ENCODE results near the gene ADAMTS16. TPM values are rescaled to one million over a fixed set of nuclear protein-coding genes. Genes with fewer than 3 reads are reported as not detected.

Gene ADAMTS16
- total RNA-seq, 1 experiment from 2014 or later: 0.28 TPM

DNA sequence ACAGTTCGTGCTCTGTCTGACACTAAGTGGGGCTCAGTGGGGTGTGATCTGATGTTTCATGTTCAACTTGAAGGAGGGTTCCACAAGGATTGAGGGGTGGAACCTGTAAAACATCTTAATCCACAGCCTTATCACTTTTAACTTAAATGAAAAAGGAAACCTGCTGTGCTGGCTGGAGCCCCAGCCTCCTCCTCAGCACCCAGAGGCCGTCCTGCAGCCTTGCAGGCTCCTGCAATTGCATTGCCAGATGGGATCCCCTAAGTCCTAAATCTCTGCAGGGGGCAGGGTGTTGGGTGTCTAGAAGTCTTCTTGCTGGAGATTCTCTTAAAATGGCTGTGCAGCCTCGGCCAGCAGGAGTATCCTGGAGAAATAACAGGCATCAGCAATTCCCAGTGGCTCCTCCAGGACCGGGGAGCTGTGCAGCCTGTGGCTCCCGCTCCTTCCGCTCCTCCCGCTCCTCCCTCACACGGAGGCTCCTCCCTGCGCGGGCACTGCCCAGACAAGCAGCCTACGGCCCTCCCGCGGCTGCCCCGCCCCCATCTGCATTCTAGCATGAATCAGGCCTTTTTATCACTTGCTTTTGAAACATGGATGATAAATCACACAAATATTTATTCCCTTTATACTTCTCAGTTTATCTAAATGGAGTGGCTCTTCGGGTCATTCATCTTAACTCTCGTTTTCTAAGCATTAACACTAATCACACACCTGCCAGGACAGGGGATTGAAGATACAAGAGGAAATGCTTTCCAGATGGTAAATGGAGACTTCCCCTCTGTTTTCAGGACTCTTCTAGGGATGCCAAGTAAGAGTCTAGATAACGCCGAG, 131.0 kb downstream of the ADAMTS16 start:
- ChIA-PET POLR2A (ENCODE audit: low non-redundant PET) (interaction anchor here (0.5 kb wide), 1 partner anchor 151 kb away, joined by 3 read pairs; the partner anchor contains the start of gene ICE1), CTCF (no interaction called here)
- Histone ChIP-seq H3K27ac (ENCODE audit: low read depth, low read length, poor library complexity, severe bottlenecking) (peak overlapping the region; percentile 66), H3K36me3 (ENCODE audit: insufficient read depth, low read length, poor library complexity, severe bottlenecking) (no peaks in the 10 kb centered on the region), H3K9me3 (ENCODE audit: low read depth, low read length, poor library complexity, severe bottlenecking) (no peaks in the 10 kb centered on the region), H3K27me3 (replicated peaks; ENCODE audit: insufficient read depth, low read depth, low read length, poor library complexity) (no peaks in the 10 kb centered on the region), H3K4me3 (ENCODE audit: low read depth, low read length, poor library complexity, severe bottlenecking) (peak overlapping the region; percentile 31), H3K4me1 (ENCODE audit: insufficient read depth, low read length, poor library complexity, severe bottlenecking) (peaks cover 18% of the 10 kb centered on the region)
- TF ChIP-seq EZH2 (IDR thresholded peaks at IDR 0.05; ENCODE audit: borderline replicate concordance, low read depth, low read length, poor library complexity, severe bottlenecking): no peak
- TF ChIP-seq, protein P1, sequence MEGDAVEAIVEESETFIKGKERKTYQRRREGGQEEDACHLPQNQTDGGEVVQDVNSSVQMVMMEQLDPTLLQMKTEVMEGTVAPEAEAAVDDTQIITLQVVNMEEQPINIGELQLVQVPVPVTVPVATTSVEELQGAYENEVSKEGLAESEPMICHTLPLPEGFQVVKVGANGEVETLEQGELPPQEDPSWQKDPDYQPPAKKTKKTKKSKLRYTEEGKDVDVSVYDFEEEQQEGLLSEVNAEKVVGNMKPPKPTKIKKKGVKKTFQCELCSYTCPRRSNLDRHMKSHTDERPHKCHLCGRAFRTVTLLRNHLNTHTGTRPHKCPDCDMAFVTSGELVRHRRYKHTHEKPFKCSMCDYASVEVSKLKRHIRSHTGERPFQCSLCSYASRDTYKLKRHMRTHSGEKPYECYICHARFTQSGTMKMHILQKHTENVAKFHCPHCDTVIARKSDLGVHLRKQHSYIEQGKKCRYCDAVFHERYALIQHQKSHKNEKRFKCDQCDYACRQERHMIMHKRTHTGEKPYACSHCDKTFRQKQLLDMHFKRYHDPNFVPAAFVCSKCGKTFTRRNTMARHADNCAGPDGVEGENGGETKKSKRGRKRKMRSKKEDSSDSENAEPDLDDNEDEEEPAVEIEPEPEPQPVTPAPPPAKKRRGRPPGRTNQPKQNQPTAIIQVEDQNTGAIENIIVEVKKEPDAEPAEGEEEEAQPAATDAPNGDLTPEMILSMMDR (conservative IDR thresholded peaks at IDR 0.05; ENCODE audit: low read depth, low read length): no peak
- BruUV-seq (replicated peaks): no TSS peak
- peak; percentile 96 for DNase-seq (ENCODE audit: low spot score)
- intact Hi-C loops (cut with micrococcal nuclease; ENCODE audit: unreplicated experiment): loop anchor here (2.0 to 5.0 kb wide), 3 partner anchors 71 to 130 kb away; partner anchors contain the start of gene ADAMTS16

DNA sequence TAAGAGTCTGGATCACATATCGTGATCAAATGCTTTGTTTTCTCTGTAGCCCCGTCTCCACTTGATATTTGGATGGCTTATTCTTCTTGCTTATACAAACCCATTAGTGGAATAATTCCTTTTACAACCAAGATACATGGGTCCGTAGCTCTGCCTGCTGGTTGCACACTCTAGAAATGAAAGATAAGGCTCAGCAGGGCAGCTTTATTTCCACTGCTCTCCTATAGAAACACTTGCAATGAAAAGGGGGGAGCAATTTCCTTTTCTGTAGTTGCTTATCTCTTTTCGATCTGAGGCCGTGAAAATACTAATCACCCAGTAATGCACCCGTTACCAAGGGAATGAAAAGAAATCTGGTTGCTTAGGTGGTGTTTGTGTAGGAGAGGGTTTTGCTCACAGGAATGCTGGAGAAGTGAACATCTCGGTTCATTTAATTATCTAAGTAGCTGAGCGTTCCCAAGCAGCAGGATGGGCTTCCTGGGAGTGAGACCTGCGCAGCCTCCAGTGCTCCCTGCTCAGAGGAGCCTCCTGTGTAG, 131.7 kb downstream of the ADAMTS16 start:
- CTCF ChIA-PET: no interaction called here
- no peak for TF ChIP-seq EZH2 (IDR thresholded peaks at IDR 0.05; ENCODE audit: borderline replicate concordance, low read depth, low read length, poor library complexity, severe bottlenecking)
- TF ChIP-seq, protein P1 (conservative IDR thresholded peaks at IDR 0.05; ENCODE audit: low read depth, low read length): no peak
- intact Hi-C loops (cut with micrococcal nuclease; ENCODE audit: unreplicated experiment): loop anchor here (2.0 to 5.0 kb wide), 3 partner anchors 70 to 131 kb away; partner anchors contain the start of gene ADAMTS16
- peaks cover 18% of the 10 kb centered on the region for H3K4me1 ChIP-seq (ENCODE audit: insufficient read depth, low read length, poor library complexity, severe bottlenecking)
- DNase-seq (ENCODE audit: low spot score): peak; percentile 89
- no TSS peak for BruUV-seq (replicated peaks)
- H3K4me3 ChIP-seq (ENCODE audit: low read depth, low read length, poor library complexity, severe bottlenecking): peak overlapping the region; percentile 31
- POLR2A ChIA-PET (ENCODE audit: low non-redundant PET): interaction anchor here (0.5 kb wide), 1 partner anchor 150 kb away, joined by 3 read pairs; the partner anchor contains the start of gene ICE1
- H3K36me3 ChIP-seq (ENCODE audit: insufficient read depth, low read length, poor library complexity, severe bottlenecking): no peaks in the 10 kb centered on the region
- no peaks in the 10 kb centered on the region for H3K9me3 ChIP-seq (ENCODE audit: low read depth, low read length, poor library complexity, severe bottlenecking)
- H3K27me3 ChIP-seq (replicated peaks; ENCODE audit: insufficient read depth, low read depth, low read length, poor library complexity): no peaks in the 10 kb centered on the region
- peak overlapping the region; percentile 66 for H3K27ac ChIP-seq (ENCODE audit: low read depth, low read length, poor library complexity, severe bottlenecking)

DNA sequence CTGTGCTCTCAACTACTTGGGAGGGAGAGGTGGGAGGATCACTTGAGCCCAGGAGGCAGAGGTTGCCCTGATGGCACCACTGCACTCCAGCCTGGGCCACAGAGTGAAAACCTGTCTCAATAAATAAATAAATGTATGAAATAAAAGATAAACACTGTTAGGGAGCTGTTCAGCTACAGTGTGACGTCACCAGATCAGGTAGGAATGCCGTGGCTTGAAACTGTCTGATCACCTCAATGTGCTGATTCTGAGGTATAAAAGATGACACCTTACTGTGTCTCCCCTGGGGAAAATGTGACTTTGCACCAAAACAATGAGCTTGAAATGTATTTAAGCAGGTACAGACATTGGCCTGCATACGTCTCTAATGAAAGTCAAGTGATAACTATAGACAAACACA, 133.3 kb downstream of the ADAMTS16 start:
- Histone ChIP-seq H3K4me1 (ENCODE audit: insufficient read depth, low read length, poor library complexity, severe bottlenecking) (peaks cover 18% of the 10 kb centered on the region), H3K36me3 (ENCODE audit: insufficient read depth, low read length, poor library complexity, severe bottlenecking) (no peaks in the 10 kb centered on the region), H3K9me3 (ENCODE audit: low read depth, low read length, poor library complexity, severe bottlenecking) (no peaks in the 10 kb centered on the region), H3K27ac (ENCODE audit: low read depth, low read length, poor library complexity, severe bottlenecking) (no peak overlapping the region), H3K4me3 (ENCODE audit: low read depth, low read length, poor library complexity, severe bottlenecking) (no peak overlapping the region), H3K27me3 (replicated peaks; ENCODE audit: insufficient read depth, low read depth, low read length, poor library complexity) (no peaks in the 10 kb centered on the region)
- ChIA-PET CTCF (interaction anchor here (0.6 kb wide), 1 partner anchor 92 kb away, joined by 3 read pairs; no protein-coding TSS in a partner anchor), POLR2A (ENCODE audit: low non-redundant PET) (no interaction called here)
- intact Hi-C loops (cut with micrococcal nuclease; ENCODE audit: unreplicated experiment): loop anchor here (5.0 kb wide), 2 partner anchors 69 to 81 kb away; no protein-coding TSS in a partner anchor
- no TSS peak for BruUV-seq (replicated peaks)
- DNase-seq (ENCODE audit: low spot score): no peak
- no peak for TF ChIP-seq EZH2 (IDR thresholded peaks at IDR 0.05; ENCODE audit: borderline replicate concordance, low read depth, low read length, poor library complexity, severe bottlenecking)
- TF ChIP-seq, protein P1 (conservative IDR thresholded peaks at IDR 0.05; ENCODE audit: low read depth, low read length): no peak
